ENCODE data around the gene DCAF5.
"Not testable (repeated sequence)": the region's sequence is repeated elsewhere in the genome, so short reads cannot be mapped to it uniquely, and the experiment has no call there.

Gene DCAF5

DNA sequence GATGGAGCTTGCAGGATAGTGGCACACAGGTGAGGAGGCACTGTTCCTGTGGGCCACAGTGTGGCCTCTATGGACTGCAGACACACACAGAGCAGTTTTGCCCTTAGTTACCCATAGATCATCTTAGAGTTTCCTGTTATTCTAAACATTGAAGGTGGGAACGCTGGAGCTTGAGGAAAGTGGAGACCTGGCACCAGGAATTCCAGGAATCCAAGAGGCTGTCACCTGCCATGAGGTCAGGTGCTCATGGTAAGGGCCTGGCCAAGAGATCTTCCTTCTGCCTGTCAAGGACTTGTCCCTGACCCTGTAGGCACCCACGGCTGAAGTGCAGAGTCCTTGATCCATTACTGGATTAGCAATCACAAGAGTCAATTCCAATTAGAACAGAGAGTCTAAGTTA, 108.6 kb downstream of the DCAF5 start:
- no peak for DNase-seq

DNA sequence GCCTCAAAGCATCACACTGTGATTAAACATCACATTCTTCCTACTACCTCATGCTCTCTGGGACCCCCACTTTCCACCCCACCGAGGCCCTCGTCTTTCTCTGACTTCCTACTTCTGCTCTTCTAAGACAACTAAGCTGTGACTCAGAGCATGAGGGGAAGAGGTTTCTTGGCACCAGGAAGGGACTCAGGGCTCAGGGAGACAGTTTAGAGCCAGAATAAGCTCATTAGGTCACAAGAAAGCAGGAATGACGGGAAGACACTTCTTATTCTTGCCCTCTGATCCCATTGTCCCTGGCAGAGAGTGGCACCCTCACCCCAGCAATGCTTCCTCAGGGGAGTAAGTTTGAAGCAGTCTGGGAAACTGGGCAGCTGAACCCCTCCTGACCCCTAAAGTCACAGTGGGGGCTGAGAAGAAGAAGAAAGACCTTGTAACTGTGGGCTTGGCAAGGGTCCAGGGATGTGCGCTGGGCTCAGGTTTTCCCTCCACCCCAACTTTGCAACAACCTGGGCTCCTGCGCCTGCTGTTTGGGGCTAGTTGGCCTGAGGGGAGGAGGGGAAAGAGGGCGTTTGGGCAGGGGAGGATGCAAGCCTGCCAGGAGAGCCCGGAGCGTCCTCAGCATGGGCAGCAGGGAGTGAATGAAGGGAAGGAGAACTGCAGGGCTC, 109.2 kb downstream of the DCAF5 start:
- no peak for DNase-seq

GRCh38 chr14:69042787-69043444, 110.0 kb downstream of the DCAF5 start:
- peak in 4 of 56 donors; percentile 9 to 16 (median 12) for DNase-seq

- no peak for DNase-seq
These were observed 110.6 kb downstream of the DCAF5 start for GRCh38 chr14:69042299-69042698.

GRCh38 chr14:69041783-69042182, 111.1 kb downstream of the DCAF5 start:
- no peak for DNase-seq

GRCh38 chr14:69040353-69040752, 112.6 kb downstream of the DCAF5 start:
- DNase-seq: no peak

DNA sequence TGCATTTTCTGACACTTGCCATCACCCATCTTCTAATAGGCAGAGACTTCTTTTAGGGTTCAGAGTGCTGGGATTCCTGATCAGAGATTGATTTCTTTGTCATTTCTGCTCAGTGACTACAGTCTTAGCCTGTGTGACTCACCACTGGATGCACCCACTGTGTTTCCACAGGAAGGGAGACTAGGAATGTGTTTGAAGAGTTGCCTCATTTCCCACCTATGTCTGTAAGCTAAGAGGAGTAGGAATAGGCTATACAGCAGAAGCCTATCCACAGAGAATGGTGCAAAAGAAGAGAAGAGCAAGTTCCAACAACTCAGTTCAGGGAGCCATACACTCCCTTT, 113.7 kb downstream of the DCAF5 start:
- DNase-seq: no peak

- no peak for DNase-seq
These were observed 114.2 kb downstream of the DCAF5 start for GRCh38 chr14:69038455-69039287.

- DNase-seq: no peak
These were observed 115.0 kb downstream of the DCAF5 start for GRCh38 chr14:69037790-69038454.

DNA sequence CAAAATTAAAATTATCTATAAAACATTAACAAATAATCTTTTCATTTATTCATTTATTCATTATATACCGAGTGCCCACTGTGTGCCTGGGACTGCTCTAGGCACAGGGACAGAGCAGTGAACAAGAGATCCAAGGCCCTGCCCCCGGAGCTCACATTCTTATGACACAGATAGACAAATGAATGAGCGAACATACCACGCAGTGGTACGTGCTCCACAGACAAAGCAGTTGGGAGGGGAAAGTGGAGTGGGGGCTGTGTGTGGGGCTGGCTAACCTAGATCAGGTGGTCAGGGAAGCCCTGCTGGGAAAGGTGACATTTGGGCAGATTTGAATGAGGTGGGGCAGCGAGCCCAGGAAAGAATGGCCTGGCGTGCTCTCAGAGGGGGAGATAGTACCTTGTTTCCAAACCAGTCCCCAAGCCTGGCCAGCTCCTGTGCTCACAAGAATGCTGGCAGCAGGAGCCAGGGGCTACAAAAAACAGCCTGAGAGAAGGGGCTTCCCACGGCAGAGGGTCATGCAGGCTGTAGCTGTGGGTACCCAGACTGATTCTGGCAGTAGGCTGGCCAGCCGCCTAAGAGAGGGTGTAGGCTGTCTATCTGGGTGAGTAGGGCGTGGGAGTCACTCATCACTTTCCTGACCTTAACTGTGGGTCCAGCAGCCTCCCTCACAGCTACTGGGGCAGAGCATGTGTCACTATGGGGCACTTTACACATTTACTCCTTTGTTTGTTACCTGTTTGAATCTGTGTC, 116.0 kb downstream of the DCAF5 start:
- DNase-seq: no peak

GRCh38 chr14:69034612-69035262, 118.2 kb downstream of the DCAF5 start:
- DNase-seq: no peak

DNA sequence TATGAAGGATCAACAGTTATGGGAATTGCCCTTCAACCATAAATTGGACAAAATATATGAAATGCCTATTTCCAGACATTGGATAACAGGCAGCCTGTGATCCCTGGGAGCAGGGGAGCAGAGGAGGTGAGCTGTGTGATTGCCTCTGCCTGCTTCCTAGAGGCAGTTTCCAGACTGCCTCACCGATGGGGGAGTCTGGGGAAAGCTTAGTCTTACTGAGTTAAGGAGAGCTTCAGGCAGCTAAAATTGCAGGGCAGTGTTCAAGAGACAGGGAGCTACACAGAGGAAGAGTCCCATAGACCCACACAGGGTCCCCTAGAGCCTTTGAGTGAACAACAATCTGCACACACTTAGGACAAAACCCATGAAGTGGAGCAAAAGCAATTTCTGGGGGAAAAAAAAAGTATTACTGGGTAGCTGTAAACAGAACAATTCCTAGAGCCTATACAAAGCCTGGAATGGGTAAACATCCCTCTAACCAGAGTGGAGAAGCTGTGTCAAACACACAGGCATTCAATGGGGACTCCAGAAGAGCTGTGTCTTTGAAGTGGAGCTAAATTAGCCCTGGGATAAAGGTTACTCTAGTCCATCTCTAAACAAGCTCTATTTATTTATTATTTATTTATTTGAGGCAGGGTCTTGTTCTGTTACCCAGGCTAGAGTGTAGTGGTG, 125.5 kb downstream of the DCAF5 start:
- DNase-seq: no peak

GRCh38 chr14:69023035-69023434, 129.9 kb downstream of the DCAF5 start:
- no peak for DNase-seq

DNA sequence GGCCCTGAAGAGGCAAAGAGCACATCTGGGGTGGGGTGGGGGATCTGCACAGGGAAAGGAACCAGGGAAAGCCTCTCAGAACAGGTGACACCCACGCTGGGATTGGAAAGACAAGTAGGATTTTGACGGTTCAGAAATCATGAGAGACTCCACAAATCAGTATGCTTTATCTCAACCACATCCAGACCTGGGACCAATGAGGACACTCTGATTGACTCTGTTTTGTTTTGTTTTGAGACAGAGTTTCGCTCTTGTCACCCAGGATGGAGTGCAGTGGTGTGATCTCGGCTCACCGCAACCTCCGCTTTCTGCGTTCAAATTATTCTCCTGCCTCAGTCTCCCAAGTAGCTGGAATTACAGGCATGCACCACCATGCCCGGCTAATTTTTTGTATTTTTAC, 130.8 kb downstream of the DCAF5 start:
- not testable (repeated sequence) for DNase-seq

- DNase-seq: no peak
These were observed 135.2 kb downstream of the DCAF5 start for GRCh38 chr14:69017706-69018105.

DNA sequence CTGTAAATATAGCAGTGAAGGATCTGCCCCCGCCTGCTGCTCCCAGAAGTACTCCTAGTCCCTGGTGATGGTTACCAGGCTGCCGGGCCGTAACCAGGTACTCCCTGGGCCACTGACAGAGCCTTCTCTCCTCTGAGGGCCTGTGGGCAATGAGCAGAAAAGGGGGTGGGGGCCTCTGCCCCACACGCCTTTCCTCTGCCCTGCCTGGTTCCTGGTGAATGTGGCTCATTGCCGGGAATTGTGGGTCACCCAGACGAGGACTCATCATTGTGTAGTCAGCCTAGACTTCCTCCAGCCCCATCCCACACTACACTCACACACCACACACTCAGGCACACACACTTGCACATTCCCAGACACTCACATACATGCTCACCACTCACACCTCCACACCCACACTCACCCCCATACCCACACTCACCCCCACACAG, 138.1 kb downstream of the DCAF5 start:
- DNase-seq: no peak

- peak in 6 of 56 donors; percentile 6 to 24 (median 11) for DNase-seq
These were observed 138.8 kb downstream of the DCAF5 start for GRCh38 chr14:69013943-69014782.

GRCh38 chr14:69012256-69012953, 140.5 kb downstream of the DCAF5 start:
- DNase-seq: peak in 1 of 56 donors; percentile 9
